Neural cell (in vitro differentiated cells): ENCODE results near the gene SETD4. TPM values are rescaled to one million over a fixed set of nuclear protein-coding genes. Genes with fewer than 3 reads are reported as not detected.

ENCODE experiments used
- H2AFZ ChIP-seq: fragments of 200-600, 300-800 bp; sonication (generic), shearing (Covaris generic); 2 replicates; pipeline ENCODE4 v1.6.0; 2014; ENCODE audit warnings: low read depth, mild to moderate bottlenecking, antibody characterized with exemption, low read length, moderate library complexity
- H3F3A ChIP-seq: fragments of 200-600 bp; shearing (Covaris generic); 2 replicates; pipeline ENCODE4 v1.6.1; 2016; ENCODE audit warnings: mild to moderate bottlenecking, moderate library complexity, mixed read lengths, antibody characterized with exemption, low read length; ENCODE audit not compliant: insufficient read depth, poor library complexity, severe bottlenecking
- H3K27ac ChIP-seq: fragments of 200-600, 300-800 bp; sonication (generic), shearing (Covaris generic); 2 replicates; pipeline ENCODE4 v1.5.1; 2014; ENCODE audit warnings: mild to moderate bottlenecking, low read length, moderate library complexity
- H3K27me3 ChIP-seq: fragments of 300-800, 200-600 bp; sonication (generic), shearing (Covaris generic); 2 replicates; pipeline ENCODE4 v1.6.0; 2014; ENCODE audit warnings: mild to moderate bottlenecking, low read depth, low read length, moderate library complexity; ENCODE audit not compliant: insufficient read depth
- H3K36me3 ChIP-seq: fragments of 300-800, 200-600 bp; sonication (generic), shearing (Covaris generic); 2 replicates; pipeline ENCODE4 v1.5.1; 2014; ENCODE audit warnings: mild to moderate bottlenecking, antibody characterized with exemption, low read length, moderate library complexity; ENCODE audit not compliant: insufficient read depth
- H3K4me2 ChIP-seq: fragments of 300-800, 200-600 bp; sonication (generic), shearing (Covaris generic); 2 replicates; pipeline ENCODE4 v1.6.0; 2014; ENCODE audit warnings: mild to moderate bottlenecking, low read length
- H3K4me3 ChIP-seq: fragments of 300-800, 200-600 bp; sonication (generic), shearing (Covaris generic); 2 replicates; pipeline ENCODE4 v1.5.1; 2014; ENCODE audit warnings: mild to moderate bottlenecking, low read length, moderate library complexity
- H3K79me2 ChIP-seq: fragments of 200-600 bp; shearing (Covaris generic); replicated peaks from 2 replicates; pipeline ENCODE4 v1.6.0; 2014; ENCODE audit warnings: mild to moderate bottlenecking, low read length, moderate library complexity; ENCODE audit not compliant: insufficient read depth
- H3K9ac ChIP-seq: fragments of 300-800, 200-600 bp; sonication (generic), shearing (Covaris generic); 2 replicates; pipeline ENCODE4 v1.6.1; 2016; ENCODE audit warnings: mild to moderate bottlenecking, low read length, mixed read lengths
- H3K9me2 ChIP-seq: fragments of 200-600 bp; shearing (Covaris generic); 2 replicates; pipeline ENCODE4 v1.6.1; 2016; ENCODE audit warnings: mild to moderate bottlenecking, low read length, mixed read lengths; ENCODE audit not compliant: insufficient read depth
- H3K9me3 ChIP-seq: fragments of 200-600, 300-800 bp; sonication (generic), shearing (Covaris generic); 2 replicates; pipeline ENCODE4 v1.6.1; 2016; ENCODE audit warnings: mild to moderate bottlenecking, mixed run types, low read length, moderate library complexity, mixed read lengths
- H4K20me1 ChIP-seq: fragments of 200-600 bp; shearing (Covaris generic); 2 replicates; pipeline ENCODE4 v1.6.1; 2016; ENCODE audit warnings: mild to moderate bottlenecking, mixed run types; ENCODE audit not compliant: insufficient read depth
- CTCF ChIP-seq: fragments of 450-650 bp; IDR thresholded peaks from 2 replicates; pipeline ENCODE4 v1.5.1; 2014; ENCODE audit warnings: antibody characterized with exemption, mild to moderate bottlenecking, moderate library complexity; ENCODE audit not compliant: poor library complexity, severe bottlenecking
- EP300 ChIP-seq: fragments of 450-650 bp; conservative IDR thresholded peaks from 2 replicates; pipeline ENCODE4 v1.6.1; 2014; ENCODE audit warnings: antibody characterized with exemption, mild to moderate bottlenecking, moderate library complexity; ENCODE audit not compliant: poor library complexity, severe bottlenecking
- EZH2 ChIP-seq: fragments of 200-600, 300-800 bp; shearing (Covaris generic), sonication (generic); IDR thresholded peaks from 2 replicates; pipeline ENCODE4 v1.6.1; 2014; ENCODE audit warnings: antibody characterized with exemption, low read length, borderline replicate concordance, mild to moderate bottlenecking; ENCODE audit not compliant: insufficient read depth, poor library complexity, severe bottlenecking
- MXI1 ChIP-seq: fragments of 450-650 bp; conservative IDR thresholded peaks from 2 replicates; pipeline ENCODE4 v1.6.1; 2014; ENCODE audit warnings: antibody characterized with exemption, mild to moderate bottlenecking; ENCODE audit not compliant: poor library complexity, severe bottlenecking
- POLR2AphosphoS5 ChIP-seq: IDR thresholded peaks from 2 replicates; pipeline ENCODE4 v1.6.1; 2012
- REST ChIP-seq: IDR thresholded peaks from 2 replicates; pipeline ENCODE4 v1.6.1; 2012; ENCODE audit warnings: borderline replicate concordance
- SMC3 ChIP-seq: fragments of 450-650 bp; conservative IDR thresholded peaks from 2 replicates; pipeline ENCODE4 v1.6.1; 2014; ENCODE audit warnings: antibody characterized with exemption, mild to moderate bottlenecking, moderate library complexity; ENCODE audit not compliant: poor library complexity
- TAF1 ChIP-seq: IDR thresholded peaks from 2 replicates; pipeline ENCODE4 v1.6.1; 2012; ENCODE audit warnings: low read depth
- polyA plus RNA-seq: library from polyadenylated mRNA; depleted of rRNA; stranded (reverse); fragments of >200 nt; gene quantifications from 2 replicates; pipeline ENCODE4 v1.2.3, GENCODE V29; 2014

Gene SETD4
- polyA plus RNA-seq, 1 donor from 2014 or later: 64.4 TPM

DNA sequence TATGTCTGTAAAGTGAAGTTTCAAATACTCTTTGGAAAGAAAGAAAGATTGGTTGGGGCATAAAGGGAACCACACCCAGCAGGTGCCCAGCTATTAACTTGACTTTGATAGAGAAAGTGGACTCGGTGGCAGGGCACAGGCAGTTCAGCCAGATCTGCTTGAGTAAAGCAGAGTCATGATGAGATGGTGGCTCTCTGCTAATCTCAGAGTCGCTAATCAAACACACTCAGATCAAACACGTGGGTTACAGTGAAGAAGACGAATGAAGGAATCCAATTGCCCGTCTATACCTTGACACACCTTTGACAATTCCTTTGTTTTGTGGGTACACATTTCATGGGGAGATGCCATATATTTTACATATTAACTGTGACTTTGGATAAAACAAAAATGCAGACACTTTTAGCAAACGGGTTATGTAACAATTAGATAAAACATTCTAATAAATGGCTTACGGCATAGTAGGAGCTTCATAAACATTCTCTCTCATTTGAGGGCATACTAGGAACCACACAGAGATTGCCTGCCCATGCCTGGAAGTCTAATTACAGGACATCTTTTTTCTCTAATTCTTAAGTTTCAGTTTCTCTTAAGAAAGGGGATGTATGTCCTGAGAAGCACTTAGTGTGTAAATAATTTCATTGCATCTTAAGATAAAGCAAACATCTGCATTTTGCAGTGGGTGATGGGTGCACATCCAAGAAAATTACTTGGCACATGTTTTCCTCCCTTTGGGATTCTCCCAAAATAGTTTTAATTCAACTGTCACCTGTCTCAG lies 16.7 kb upstream of the SETD4 start:
- TF ChIP-seq CTCF (no peak), POLR2AphosphoS5 (no peak), SMC3 (no peak), REST (no peak), MXI1 (no peak), EP300 (no peak), EZH2 (no peak), TAF1 (no peak)
- Histone ChIP-seq H3K9ac (no peak overlapping the region), H3K79me2 (no peaks in the 10 kb centered on the region), H3K9me2 (no peaks in the 10 kb centered on the region), H3F3A (no peaks in the 10 kb centered on the region), H3K4me2 (no peak overlapping the region), H3K9me3 (no peaks in the 10 kb centered on the region), H3K27ac (no peak overlapping the region), H3K4me3 (no peak overlapping the region), H2AFZ (no peak overlapping the region), H3K27me3 (no peaks in the 10 kb centered on the region), H4K20me1 (no peaks in the 10 kb centered on the region), H3K36me3 (no peaks in the 10 kb centered on the region)

DNA sequence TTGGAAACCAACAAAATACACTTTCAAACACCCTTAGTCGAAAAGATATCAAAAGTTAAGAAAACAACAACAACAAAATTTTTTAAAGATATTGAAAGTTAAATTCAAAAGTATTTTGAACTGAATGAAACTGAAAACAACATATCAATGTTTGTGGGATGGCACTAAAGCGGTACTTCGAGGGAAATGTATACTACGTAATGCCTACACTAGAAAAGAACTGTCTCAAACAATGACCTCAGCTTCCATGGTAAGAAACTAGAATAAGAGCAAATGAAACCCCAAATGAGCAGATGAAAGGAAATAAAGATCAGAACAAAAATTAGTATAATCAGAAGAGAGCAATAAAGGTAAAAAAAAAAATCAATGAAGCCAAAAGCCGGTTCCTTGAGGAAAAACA lies 15.6 kb upstream of the SETD4 start:
- TF ChIP-seq REST: no peak
- TF ChIP-seq EZH2: no peak
- TF ChIP-seq CTCF: no peak
- no peak overlapping the region for H3K4me2 ChIP-seq
- H3K27ac ChIP-seq: no peak overlapping the region
- H3F3A ChIP-seq: no peaks in the 10 kb centered on the region
- H3K27me3 ChIP-seq: no peaks in the 10 kb centered on the region
- H3K4me3 ChIP-seq: no peak overlapping the region
- no peaks in the 10 kb centered on the region for H3K9me2 ChIP-seq
- no peak overlapping the region for H2AFZ ChIP-seq
- no peaks in the 10 kb centered on the region for H4K20me1 ChIP-seq
- no peaks in the 10 kb centered on the region for H3K9me3 ChIP-seq
- no peak overlapping the region for H3K9ac ChIP-seq
- H3K79me2 ChIP-seq: no peaks in the 10 kb centered on the region
- H3K36me3 ChIP-seq: no peaks in the 10 kb centered on the region
